Epithelial cell of proximal tubule (primary cell): ENCODE measurements around the gene ZFYVE21. TPM values are rescaled to one million over a fixed set of nuclear protein-coding genes. Genes with fewer than 3 reads are reported as not detected.

Experiments
- DNase-seq: peaks from one replicate; pipeline ENCODE4 v3.0.0-alpha.2; 2011; ENCODE audit warnings: low read depth
- H3K4me3 ChIP-seq: 2 replicates; pipeline ENCODE4 v1.5.1; 2011; ENCODE audit warnings: low read depth, mild to moderate bottlenecking, low read length
- total RNA-seq: library from RNA; depleted of rRNA; stranded (reverse); fragments of >200 nt; gene quantifications from 2 replicates; pipeline ENCODE4 v1.2.3, GENCODE V29; 2015
- TF ChIP-seq, protein P1 (sequence below): conservative IDR thresholded peaks from 2 replicates; pipeline ENCODE4 v1.5.1; 2012; ENCODE audit warnings: low read depth, mild to moderate bottlenecking, low read length

Gene ZFYVE21
- total RNA-seq, 1 donor from 2014 or later: 74.1 TPM

DNA sequence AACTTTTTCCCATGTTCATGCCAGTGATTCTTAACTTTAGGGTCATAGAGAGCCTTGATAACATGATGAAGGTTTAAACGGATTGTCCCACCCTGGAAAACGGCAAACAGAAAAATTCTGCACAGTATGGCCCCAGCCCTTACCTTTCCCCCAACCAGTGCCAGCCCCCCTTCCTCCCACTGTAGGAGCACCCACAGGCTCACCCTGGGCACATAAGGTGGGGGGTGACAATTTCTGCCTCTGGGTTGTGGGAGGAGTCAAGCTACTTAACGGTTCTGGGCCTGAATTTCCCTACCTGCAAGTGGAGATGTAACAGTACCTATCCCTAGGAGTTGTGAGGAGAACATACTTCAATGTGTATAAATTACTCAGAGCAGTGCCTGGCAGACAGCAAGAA lies 18.4 kb upstream of the ZFYVE21 start:
- H3K4me3 ChIP-seq: no peak overlapping the region
- TF ChIP-seq, protein P1, sequence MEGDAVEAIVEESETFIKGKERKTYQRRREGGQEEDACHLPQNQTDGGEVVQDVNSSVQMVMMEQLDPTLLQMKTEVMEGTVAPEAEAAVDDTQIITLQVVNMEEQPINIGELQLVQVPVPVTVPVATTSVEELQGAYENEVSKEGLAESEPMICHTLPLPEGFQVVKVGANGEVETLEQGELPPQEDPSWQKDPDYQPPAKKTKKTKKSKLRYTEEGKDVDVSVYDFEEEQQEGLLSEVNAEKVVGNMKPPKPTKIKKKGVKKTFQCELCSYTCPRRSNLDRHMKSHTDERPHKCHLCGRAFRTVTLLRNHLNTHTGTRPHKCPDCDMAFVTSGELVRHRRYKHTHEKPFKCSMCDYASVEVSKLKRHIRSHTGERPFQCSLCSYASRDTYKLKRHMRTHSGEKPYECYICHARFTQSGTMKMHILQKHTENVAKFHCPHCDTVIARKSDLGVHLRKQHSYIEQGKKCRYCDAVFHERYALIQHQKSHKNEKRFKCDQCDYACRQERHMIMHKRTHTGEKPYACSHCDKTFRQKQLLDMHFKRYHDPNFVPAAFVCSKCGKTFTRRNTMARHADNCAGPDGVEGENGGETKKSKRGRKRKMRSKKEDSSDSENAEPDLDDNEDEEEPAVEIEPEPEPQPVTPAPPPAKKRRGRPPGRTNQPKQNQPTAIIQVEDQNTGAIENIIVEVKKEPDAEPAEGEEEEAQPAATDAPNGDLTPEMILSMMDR: no peak
- DNase-seq: no peak

DNA sequence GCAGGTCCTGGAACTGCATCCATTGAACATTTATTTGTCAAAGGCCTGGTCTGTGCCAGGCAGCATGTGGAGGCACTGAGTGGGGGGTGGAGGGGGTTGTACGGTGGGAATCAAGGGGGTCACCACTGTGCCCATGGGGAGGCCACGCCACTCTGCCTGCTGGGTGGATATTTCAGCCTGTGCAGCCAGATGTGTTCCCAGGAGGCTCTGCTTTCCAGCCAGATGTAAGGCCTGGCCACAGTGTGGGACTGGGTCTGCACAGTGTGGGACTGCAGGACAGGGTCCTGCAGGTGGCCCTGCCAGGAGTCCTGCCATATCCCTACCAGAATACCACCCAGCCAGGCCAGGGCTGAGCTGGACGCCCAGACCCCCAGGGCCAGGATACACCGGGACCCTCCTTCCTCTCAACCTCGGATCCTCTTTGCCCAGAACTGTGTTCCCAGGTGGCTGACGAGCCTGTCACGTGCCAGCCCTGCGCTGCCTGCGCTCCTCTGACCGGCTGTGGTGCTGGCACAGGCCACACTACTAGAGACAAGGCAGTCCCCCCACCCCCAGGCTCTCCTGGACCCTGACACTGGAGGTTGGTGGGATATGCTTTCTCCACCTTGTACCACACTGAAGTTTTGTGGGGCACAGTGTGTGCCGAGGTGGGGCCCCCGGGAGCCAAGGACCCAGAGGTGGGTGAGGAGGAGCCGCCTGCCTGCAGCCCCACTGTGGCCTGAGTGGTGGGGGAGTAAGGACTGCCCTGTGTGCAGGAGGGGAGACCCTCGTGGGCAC lies 17.8 kb upstream of the ZFYVE21 start:
- DNase-seq: no peak
- TF ChIP-seq, protein P1: no peak
- H3K4me3 ChIP-seq: no peak overlapping the region

DNA sequence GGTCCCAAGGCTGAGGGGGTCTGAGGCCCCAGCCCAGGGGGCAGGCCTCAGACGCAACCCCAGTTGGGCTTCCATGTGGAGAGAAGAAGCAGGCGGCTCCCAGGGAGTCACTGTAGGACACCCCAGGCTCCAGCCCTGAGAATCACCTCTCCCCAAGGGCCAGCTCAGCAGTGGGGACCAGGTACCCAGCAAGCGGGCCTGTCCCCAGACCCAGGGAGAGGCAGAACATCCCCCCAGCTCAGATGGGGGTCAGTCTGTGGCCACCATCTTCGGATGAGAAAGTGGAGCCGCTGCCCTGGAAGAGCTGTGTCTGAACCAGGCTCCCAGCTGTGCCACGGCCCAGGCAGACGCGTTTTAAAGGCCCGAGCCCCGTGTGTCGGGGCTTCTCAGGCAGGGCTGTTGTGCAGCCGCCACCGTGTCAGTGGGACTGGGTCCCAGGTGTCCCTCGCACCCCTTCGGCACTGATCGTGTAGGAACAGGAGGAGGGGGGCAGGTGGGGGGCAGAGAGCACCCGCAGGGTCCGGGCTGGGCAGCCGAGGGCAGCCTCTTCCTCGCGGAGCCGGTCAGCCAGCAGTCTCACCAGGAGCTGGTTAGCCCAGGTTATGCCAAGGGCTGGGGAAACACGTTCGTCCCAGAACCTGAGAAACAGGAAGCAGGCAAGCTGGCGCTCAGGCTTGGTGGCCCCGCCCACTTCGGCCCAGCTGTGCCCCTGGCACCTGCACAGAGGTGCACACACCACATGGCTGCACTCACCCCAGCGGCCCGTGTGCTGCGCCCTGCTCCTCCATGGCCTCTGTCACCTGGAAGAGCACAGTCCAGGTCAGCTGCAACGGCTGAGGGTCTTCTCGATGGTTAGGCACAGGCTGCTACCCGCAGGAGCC lies 17.0 kb upstream of the ZFYVE21 start:
- TF ChIP-seq, protein P1: no peak
- no peak overlapping the region for H3K4me3 ChIP-seq
- no peak for DNase-seq

DNA sequence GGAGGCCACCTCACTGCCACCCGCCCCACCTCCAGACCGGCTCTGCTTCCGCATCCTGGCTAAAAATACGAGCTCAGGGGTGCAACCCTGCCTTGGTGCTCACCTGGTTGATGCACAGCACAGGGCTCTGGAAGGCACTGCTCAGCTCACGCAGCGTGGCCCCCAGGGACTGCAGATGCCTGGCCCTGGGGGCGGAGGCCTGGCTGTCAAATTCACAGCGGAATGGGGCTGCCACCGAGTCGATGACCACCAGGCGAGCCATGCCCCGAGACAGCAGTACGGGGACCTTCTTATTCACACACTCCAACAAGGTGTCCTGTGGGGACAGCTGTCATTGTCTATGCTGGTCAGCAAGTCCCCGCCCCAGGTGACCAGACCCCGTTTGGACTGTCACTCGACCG lies 16.3 kb upstream of the ZFYVE21 start:
- no peak overlapping the region for H3K4me3 ChIP-seq
- TF ChIP-seq, protein P1: no peak
- DNase-seq: no peak

DNA sequence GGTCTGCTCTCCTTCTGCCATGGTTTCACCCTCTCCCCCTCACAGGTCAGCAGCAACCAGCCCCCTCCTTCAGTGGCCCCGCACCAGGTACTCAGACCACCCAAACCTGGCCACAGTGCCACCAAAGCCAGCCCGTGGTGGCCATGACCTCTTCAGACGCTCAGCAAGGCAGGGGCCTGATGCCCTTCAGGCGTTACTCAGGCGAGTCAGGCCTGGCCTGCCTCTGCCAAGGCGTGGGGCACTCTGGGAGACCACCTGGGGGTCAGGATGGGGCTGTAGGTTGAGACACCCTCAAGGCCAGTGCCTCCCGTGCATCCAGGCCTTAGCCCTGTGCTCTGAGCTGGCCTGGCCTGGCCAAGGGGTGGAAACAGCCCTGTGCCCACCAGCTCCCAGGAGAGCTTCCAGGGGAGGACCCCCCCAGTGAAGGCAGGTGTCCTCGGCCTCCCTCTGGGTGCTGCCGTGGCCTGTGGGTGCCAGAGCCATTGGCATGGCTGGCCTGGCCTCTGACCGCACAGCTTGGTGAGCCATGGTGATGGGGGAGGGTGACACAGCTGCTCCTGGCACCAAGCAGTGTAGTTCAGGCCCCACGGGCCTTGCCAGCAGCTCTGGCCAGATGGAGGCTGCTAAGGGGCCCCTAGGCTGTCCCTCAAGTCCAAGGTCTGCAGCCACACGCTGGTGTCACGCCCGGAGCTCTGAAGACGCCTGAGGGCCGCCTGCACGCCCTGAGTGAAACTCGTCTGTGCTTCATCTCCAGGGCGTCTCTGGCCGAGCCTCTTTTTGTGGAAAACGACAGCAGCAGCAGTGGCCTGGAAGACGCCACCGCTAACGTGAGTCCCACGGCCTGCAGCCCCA lies 15.5 kb upstream of the ZFYVE21 start:
- no peak overlapping the region for H3K4me3 ChIP-seq
- DNase-seq: no peak
- TF ChIP-seq, protein P1: no peak

DNA sequence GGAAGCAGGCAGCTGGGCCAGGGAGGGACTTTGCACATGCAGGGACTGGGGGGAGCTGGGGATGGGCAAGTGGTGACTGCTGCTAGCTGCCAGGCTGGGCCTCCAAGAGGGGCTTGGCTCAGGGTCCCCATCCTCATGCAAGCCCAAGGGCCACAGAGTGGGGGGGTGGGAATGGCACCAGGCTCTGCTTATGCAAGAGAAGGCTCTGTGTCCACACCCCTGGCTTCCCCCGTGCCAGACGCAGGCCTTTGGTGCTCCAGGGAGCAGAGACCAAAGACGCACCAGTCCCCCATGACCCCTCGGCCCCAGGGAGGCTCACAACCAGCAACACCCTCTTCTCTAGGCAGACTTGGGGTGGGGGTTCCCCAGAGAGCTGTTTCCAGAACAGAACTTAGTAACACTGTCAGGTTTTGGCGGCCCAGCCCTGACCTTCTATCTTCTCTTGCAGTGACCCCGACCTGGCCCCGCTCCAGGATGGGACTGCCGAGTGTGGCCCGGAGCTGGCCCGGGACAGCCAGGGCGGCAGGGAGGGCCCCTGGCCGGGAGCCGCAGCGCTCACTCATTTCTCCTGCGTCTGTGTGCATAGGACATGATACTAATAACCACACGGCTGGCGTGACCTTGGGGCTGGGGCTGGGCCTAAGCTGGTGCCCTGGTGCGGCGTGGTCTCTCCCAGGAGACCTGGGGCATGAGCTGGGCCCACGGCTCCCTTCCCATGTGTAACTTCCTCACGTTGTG lies 14.7 kb upstream of the ZFYVE21 start:
- TF ChIP-seq, protein P1: no peak
- H3K4me3 ChIP-seq: no peak overlapping the region
- DNase-seq: no peak
